Tibial artery (tissue), 4 donors: ENCODE results near the gene GAB1.

Source experiments
- DNase-seq, 2 donors: peaks; one replicate each; pipeline ENCODE4 v3.0.0-alpha.2; 2019
- H3K27ac ChIP-seq, 2 donors: fragments of 200-600 bp; sonication (generic) in 1 of 2; 1 replicate in 1 of 2; 2 replicates in 1 of 2; pipeline ENCODE4 v1.5.1; 2018 to 2019; ENCODE audit warnings: mild to moderate bottlenecking in 1 of 2
- H3K27me3 ChIP-seq, 2 donors: fragments of 200-600 bp; sonication (generic) in 1 of 2; one replicate each; pipeline versions ENCODE4 v1.5.1 to v1.6.0; 2016 to 2019
- H3K36me3 ChIP-seq, 3 donors: fragments of 200-600 bp; sonication (generic) in 2 of 3; one replicate each; pipeline ENCODE4 v1.5.1; 2016 to 2019; ENCODE audit warnings: mild to moderate bottlenecking in 2 of 3
- H3K4me1 ChIP-seq, 4 donors: fragments of 200-600 bp; sonication (generic) in 2 of 4; 1 replicate in 3 of 4; 2 replicates in 1 of 4; pipeline ENCODE4 v1.5.1; 2016 to 2019
- H3K4me3 ChIP-seq, 2 donors: fragments of 200-600 bp; sonication (generic) in 1 of 2; 1 replicate in 1 of 2; 2 replicates in 1 of 2; pipeline ENCODE4 v1.5.1; 2018 to 2019; ENCODE audit warnings: mild to moderate bottlenecking in 2 of 2
- H3K9me3 ChIP-seq, 3 donors: fragments of 200-600 bp; sonication (generic) in 1 of 3; one replicate each; pipeline ENCODE4 v1.5.1; 2016 to 2019
- intact Hi-C: fragments of 100-400 bp; cut with DNase I; formaldehyde crosslinking; loops from one replicate; pipeline ENCODE4 v1.15.0; 2023; ENCODE audit warnings: low total_unique reads
- TF ChIP-seq, protein P1 (sequence below), 2 experiments: fragments of 200-600 bp in 1 of 2; fragments of 450-650 bp in 1 of 2; IDR thresholded peaks; one replicate each; pipeline ENCODE4 v1.5.1; 2017 to 2019; ENCODE audit warnings: antibody characterized with exemption in 2 of 2, mild to moderate bottlenecking in 1 of 2, moderate library complexity in 1 of 2

Gene GAB1

DNA sequence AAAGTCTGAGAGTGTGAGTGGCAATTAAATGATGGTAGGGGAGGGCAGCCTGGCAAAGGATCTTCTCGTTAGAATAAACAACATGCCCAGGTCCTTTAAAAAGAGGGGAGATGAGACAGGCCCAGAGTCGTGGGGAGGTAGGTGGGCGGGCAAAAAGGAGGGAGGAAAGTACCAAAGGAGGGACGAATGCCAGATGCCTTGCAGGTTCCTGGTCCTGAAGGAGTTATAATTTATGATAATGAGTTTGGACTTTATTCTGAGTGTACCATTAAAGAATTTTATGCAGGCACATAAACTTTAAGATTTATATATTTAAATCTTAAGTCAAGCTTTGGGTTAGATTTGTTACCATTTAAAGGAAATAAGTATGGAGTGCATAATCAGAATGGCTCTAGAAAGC lies 114.5 kb downstream of the GAB1 start:
- Histone ChIP-seq H3K27me3 (no peaks in the 10 kb centered on the region), H3K9me3 (no peaks in the 10 kb centered on the region), H3K36me3 (peaks cover 0 to 12% (median 0%) of the 10 kb centered on the region in 3 donors), H3K27ac (no peak overlapping the region), H3K4me3 (no peak overlapping the region), H3K4me1 (no peaks in the 10 kb centered on the region)
- no peak for DNase-seq
- intact Hi-C loops = no loop called here
- TF ChIP-seq, protein P1, sequence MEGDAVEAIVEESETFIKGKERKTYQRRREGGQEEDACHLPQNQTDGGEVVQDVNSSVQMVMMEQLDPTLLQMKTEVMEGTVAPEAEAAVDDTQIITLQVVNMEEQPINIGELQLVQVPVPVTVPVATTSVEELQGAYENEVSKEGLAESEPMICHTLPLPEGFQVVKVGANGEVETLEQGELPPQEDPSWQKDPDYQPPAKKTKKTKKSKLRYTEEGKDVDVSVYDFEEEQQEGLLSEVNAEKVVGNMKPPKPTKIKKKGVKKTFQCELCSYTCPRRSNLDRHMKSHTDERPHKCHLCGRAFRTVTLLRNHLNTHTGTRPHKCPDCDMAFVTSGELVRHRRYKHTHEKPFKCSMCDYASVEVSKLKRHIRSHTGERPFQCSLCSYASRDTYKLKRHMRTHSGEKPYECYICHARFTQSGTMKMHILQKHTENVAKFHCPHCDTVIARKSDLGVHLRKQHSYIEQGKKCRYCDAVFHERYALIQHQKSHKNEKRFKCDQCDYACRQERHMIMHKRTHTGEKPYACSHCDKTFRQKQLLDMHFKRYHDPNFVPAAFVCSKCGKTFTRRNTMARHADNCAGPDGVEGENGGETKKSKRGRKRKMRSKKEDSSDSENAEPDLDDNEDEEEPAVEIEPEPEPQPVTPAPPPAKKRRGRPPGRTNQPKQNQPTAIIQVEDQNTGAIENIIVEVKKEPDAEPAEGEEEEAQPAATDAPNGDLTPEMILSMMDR (IDR thresholded peaks at IDR 0.05) = no peak

GRCh38 chr4:143455211-143455610 lies 118.5 kb downstream of the GAB1 start:
- H3K27me3 ChIP-seq = no peaks in the 10 kb centered on the region
- H3K4me3 ChIP-seq = no peak overlapping the region
- H3K27ac ChIP-seq = no peak overlapping the region
- no peaks in the 10 kb centered on the region for H3K9me3 ChIP-seq
- intact Hi-C loops = no loop called here
- H3K4me1 ChIP-seq = no peaks in the 10 kb centered on the region
- H3K36me3 ChIP-seq = peaks cover 0 to 20% (median 10%) of the 10 kb centered on the region in 3 donors
- TF ChIP-seq, protein P1 (IDR thresholded peaks at IDR 0.05) = no peak
- DNase-seq = no peak

DNA sequence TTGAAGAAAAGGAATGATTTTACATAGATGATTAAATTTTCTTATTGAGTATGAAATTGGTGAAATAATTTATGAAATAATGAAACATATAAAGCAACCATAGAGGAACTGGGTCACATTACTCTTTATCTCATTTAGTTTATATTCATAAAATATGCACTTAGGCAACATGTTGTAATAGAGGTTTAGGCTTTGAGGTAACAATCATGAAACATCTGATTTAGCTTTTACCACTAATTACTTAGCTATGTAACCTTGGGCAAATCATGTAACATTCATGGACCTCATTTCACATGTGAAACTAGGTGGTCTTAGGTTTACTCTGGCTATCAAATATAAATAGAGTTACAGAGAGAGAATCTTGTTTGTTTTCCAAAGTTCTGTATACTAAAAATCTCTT lies 122.3 kb downstream of the GAB1 start:
- Histone ChIP-seq H3K36me3 (peaks cover 18 to 44% (median 41%) of the 10 kb centered on the region in 3 donors), H3K4me3 (no peak overlapping the region), H3K27me3 (no peaks in the 10 kb centered on the region), H3K9me3 (no peaks in the 10 kb centered on the region), H3K27ac (no peak overlapping the region), H3K4me1 (no peaks in the 10 kb centered on the region)
- TF ChIP-seq, protein P1 (IDR thresholded peaks at IDR 0.05) = no peak
- no peak for DNase-seq
- intact Hi-C loops = no loop called here

GRCh38 chr4:143473334-143474126 lies 136.9 kb downstream of the GAB1 start:
- no peaks in the 10 kb centered on the region for H3K9me3 ChIP-seq
- intact Hi-C loops = no loop called here

GRCh38 chr4:143477487-143477886 lies 140.8 kb downstream of the GAB1 start:
- no peaks in the 10 kb centered on the region for H3K9me3 ChIP-seq
- no peaks in the 10 kb centered on the region for H3K27me3 ChIP-seq
- H3K4me1 ChIP-seq = no peaks in the 10 kb centered on the region
- H3K36me3 ChIP-seq = peaks cover 0 to 8% (median 6%) of the 10 kb centered on the region in 3 donors
- H3K27ac ChIP-seq = no peak overlapping the region
- H3K4me3 ChIP-seq = no peak overlapping the region
- DNase-seq = no peak
- TF ChIP-seq, protein P1 (IDR thresholded peaks at IDR 0.05) = no peak
- intact Hi-C loops = no loop called here

More at GRCh38 chr4:143473334-143474126, 136.9 kb downstream of the GAB1 start:
- TF ChIP-seq, protein P1 (IDR thresholded peaks at IDR 0.05) = no peak
- Histone ChIP-seq H3K27me3 (no peaks in the 10 kb centered on the region), H3K4me3 (no peak overlapping the region), H3K4me1 (no peaks in the 10 kb centered on the region), H3K27ac (no peak overlapping the region), H3K36me3 (peaks cover 15 to 36% (median 24%) of the 10 kb centered on the region in 3 donors)
- DNase-seq = no peak
